OCI-LY1 (cell line): ENCODE results near the gene TEX13B.

Experiments
- H2AFZ ChIP-seq: fragments of 200-600 bp; sonication (generic), shearing (Covaris generic); 2 replicates; pipeline ENCODE4 v1.6.0; 2014; ENCODE audit warnings: antibody characterized with exemption, mild to moderate bottlenecking, low read length
- H3F3A ChIP-seq: fragments of 200-600 bp; sonication (generic), shearing (Covaris generic); 2 replicates; pipeline ENCODE4 v1.6.0; 2014; ENCODE audit warnings: mild to moderate bottlenecking, antibody characterized with exemption, low read length, moderate library complexity; ENCODE audit not compliant: insufficient read depth
- H3K27ac ChIP-seq: fragments of 200-600 bp; sonication (generic); 2 replicates; pipeline ENCODE4 v1.5.1; 2014; ENCODE audit warnings: low read length, mixed run types, mild to moderate bottlenecking, low read depth; ENCODE audit not compliant: poor library complexity, severe bottlenecking
- H3K27me3 ChIP-seq: fragments of 200-600 bp; sonication (generic); 2 replicates; pipeline ENCODE4 v1.6.0; 2014; ENCODE audit warnings: antibody characterized with exemption, mild to moderate bottlenecking, low read length, moderate library complexity; ENCODE audit not compliant: insufficient read depth
- H3K36me3 ChIP-seq: fragments of 200-600 bp; sonication (generic); 2 replicates; pipeline ENCODE4 v1.6.1; 2014; ENCODE audit warnings: mild to moderate bottlenecking, antibody characterized with exemption, low read length, moderate library complexity, mixed read lengths; ENCODE audit not compliant: insufficient read depth
- H3K4me1 ChIP-seq: fragments of 200-600 bp; sonication (generic); 2 replicates; pipeline ENCODE4 v1.5.1; 2014; ENCODE audit warnings: mild to moderate bottlenecking, low read length, moderate library complexity; ENCODE audit not compliant: insufficient read depth, severe bottlenecking
- H3K4me2 ChIP-seq: fragments of 200-600 bp; sonication (generic), shearing (Covaris generic); 2 replicates; pipeline ENCODE4 v1.6.1; 2014; ENCODE audit warnings: low read length
- H3K4me3 ChIP-seq: fragments of 200-600 bp; sonication (generic); 2 replicates; pipeline ENCODE4 v1.5.1; 2014; ENCODE audit warnings: low read length, low read depth, mild to moderate bottlenecking, mixed read lengths; ENCODE audit not compliant: poor library complexity, severe bottlenecking
- H3K79me2 ChIP-seq: fragments of 200-600 bp; shearing (Covaris generic); 2 replicates; pipeline ENCODE4 v1.6.1; 2016; ENCODE audit warnings: mixed run types, low read length, mixed read lengths; ENCODE audit not compliant: insufficient read depth
- H3K9ac ChIP-seq: fragments of 200-600 bp; sonication (generic), shearing (Covaris generic); 2 replicates; pipeline ENCODE4 v1.6.1; 2014; ENCODE audit warnings: mild to moderate bottlenecking, low read length, mixed read lengths
- H3K9me2 ChIP-seq: fragments of 200-600 bp; sonication (generic), shearing (Covaris generic); 2 replicates; pipeline ENCODE4 v1.6.1; 2014; ENCODE audit warnings: low read depth, mild to moderate bottlenecking, low read length, mixed read lengths
- H3K9me3 ChIP-seq: fragments of 200-600 bp; shearing (Covaris generic); 2 replicates; pipeline ENCODE4 v1.6.1; 2014; ENCODE audit warnings: low read length, mixed read lengths
- H4K20me1 ChIP-seq: fragments of 200-600 bp; sonication (generic), shearing (Covaris generic); 2 replicates; pipeline ENCODE4 v1.6.0; 2016; ENCODE audit warnings: mild to moderate bottlenecking, low read length; ENCODE audit not compliant: insufficient read depth
- CTCF ChIP-seq: fragments of 200-600 bp; sonication (generic), shearing (Covaris generic); IDR thresholded peaks from 2 replicates; pipeline ENCODE4 v1.5.1; 2017; ENCODE audit warnings: mild to moderate bottlenecking, antibody characterized with exemption, low read length, moderate library complexity, mixed read lengths
- EZH2 ChIP-seq: fragments of 200-600 bp; sonication (generic), shearing (Covaris generic); IDR thresholded peaks from 2 replicates; pipeline ENCODE4 v1.8.0; 2017; ENCODE audit warnings: borderline replicate concordance, mixed run types, mild to moderate bottlenecking, antibody characterized with exemption, low read length, moderate library complexity, mixed read lengths

The TEX13B gene

GRCh38 chrX:107940095-107940494 lies 42.1 kb downstream of the TEX13B start:
- Histone ChIP-seq H3K9me3 (no peaks in the 10 kb centered on the region), H3K9me2 (no peaks in the 10 kb centered on the region), H3K27ac (no peak overlapping the region), H3K27me3 (no peaks in the 10 kb centered on the region), H3K4me3 (no peak overlapping the region), H2AFZ (no peak overlapping the region), H3K4me2 (no peak overlapping the region), H3K4me1 (no peaks in the 10 kb centered on the region), H3F3A (no peaks in the 10 kb centered on the region), H4K20me1 (no peaks in the 10 kb centered on the region), H3K9ac (no peak overlapping the region), H3K36me3 (no peaks in the 10 kb centered on the region), H3K79me2 (no peaks in the 10 kb centered on the region)
- TF ChIP-seq CTCF (no peak), EZH2 (no peak)

GRCh38 chrX:107936434-107936730 lies 45.8 kb downstream of the TEX13B start:
- H3K9ac ChIP-seq: no peak overlapping the region
- no peak overlapping the region for H3K4me2 ChIP-seq
- no peaks in the 10 kb centered on the region for H3K79me2 ChIP-seq
- no peaks in the 10 kb centered on the region for H3K36me3 ChIP-seq
- H3K27ac ChIP-seq: no peak overlapping the region
- H3K4me3 ChIP-seq: no peak overlapping the region
- no peaks in the 10 kb centered on the region for H3K4me1 ChIP-seq
- no peaks in the 10 kb centered on the region for H3K27me3 ChIP-seq
- no peaks in the 10 kb centered on the region for H3F3A ChIP-seq
- H3K9me2 ChIP-seq: no peaks in the 10 kb centered on the region
- H2AFZ ChIP-seq: no peak overlapping the region
- no peak for TF ChIP-seq CTCF
- no peak for TF ChIP-seq EZH2
- no peaks in the 10 kb centered on the region for H3K9me3 ChIP-seq
- H4K20me1 ChIP-seq: no peaks in the 10 kb centered on the region

GRCh38 chrX:107935664-107936433 lies 46.3 kb downstream of the TEX13B start:
- H3F3A ChIP-seq: no peaks in the 10 kb centered on the region
- no peak overlapping the region for H2AFZ ChIP-seq
- H3K4me2 ChIP-seq: no peak overlapping the region
- no peaks in the 10 kb centered on the region for H3K9me3 ChIP-seq
- TF ChIP-seq EZH2: no peak
- TF ChIP-seq CTCF: no peak
- H3K4me3 ChIP-seq: no peak overlapping the region
- no peak overlapping the region for H3K27ac ChIP-seq
- no peaks in the 10 kb centered on the region for H3K27me3 ChIP-seq
- H3K9me2 ChIP-seq: no peaks in the 10 kb centered on the region
- no peaks in the 10 kb centered on the region for H3K36me3 ChIP-seq
- H4K20me1 ChIP-seq: no peaks in the 10 kb centered on the region
- no peaks in the 10 kb centered on the region for H3K79me2 ChIP-seq
- H3K4me1 ChIP-seq: no peaks in the 10 kb centered on the region
- H3K9ac ChIP-seq: no peak overlapping the region
